NCI-H2227 (cell line): ENCODE measurements around the gene HNRNPH2.

Experiments used
- DNase-seq: peaks from one replicate; lab custom pipeline; 2025; ENCODE audit not compliant: unreplicated experiment; lab: John Stamatoyannopoulos, UW

The HNRNPH2 gene

GRCh38 chrX:101394372-101394771 lies 13.7 kb upstream of the HNRNPH2 start:
- no peak for DNase-seq

GRCh38 chrX:101395789-101396188 lies 12.2 kb upstream of the HNRNPH2 start:
- no peak for DNase-seq

GRCh38 chrX:101397779-101398178 lies 10.2 kb upstream of the HNRNPH2 start:
- DNase-seq = no peak

DNA sequence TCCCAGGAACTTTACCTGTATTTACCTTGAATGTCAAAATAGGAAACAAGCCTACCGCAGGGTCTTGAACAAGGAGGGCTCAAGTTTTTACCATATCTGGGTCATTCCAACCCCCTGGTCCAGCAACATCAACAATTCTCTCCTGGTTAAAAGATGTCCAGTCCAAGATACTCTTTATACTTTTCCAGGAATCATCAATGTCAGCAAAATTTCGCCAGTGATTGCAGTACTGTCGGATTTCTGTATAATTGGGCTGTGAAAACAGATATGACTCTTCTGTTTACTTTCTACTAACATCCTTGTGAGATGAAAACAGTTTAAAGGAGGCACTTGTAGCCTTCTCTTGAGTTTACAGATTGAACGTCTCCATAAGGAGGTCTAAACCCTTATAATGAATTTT lies 9.3 kb upstream of the HNRNPH2 start:
- no peak for DNase-seq

- no peak for DNase-seq
These were observed 8.2 kb upstream of the HNRNPH2 start for GRCh38 chrX:101399825-101400224.

GRCh38 chrX:101407167-101407747 lies 765 bp upstream of the HNRNPH2 start:
- no peak for DNase-seq

DNA sequence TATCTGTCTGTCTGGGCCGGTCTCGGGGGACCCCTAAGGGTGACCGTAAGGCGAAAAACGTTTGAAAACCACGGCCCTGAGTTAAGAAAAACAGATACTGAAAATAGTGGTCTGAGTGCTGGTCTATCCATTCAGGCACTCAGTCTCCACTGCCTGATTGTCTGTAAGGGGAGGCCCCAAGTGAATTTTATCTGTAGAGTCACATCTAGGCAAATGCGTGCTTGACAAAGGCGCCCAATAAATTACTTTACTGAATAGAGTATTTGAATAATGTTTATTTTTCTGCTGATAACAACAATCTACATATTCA lies 465 bp downstream of the HNRNPH2 start:
- no peak for DNase-seq

DNA sequence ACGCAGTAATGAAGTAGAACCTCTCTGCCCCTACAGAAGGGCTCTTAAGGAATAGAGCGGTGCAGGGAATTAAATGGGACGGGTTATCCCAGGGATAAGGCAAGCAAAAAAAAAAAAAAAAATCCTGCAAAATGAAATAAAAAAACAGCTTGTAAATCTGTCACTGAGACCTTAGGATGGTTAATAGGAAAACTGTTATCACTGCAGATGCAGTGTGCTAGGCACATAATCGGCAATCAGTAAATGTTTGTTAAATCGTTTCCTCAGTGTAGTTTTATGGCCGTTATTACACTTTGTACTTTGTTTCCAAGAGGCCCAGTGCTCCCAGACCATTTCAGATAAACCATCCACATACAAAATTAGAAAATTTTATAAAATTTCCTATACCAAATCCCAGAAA lies 1.0 kb downstream of the HNRNPH2 start:
- no peak for DNase-seq

GRCh38 chrX:101410461-101410860 lies 2.4 kb downstream of the HNRNPH2 start:
- no peak for DNase-seq

DNA sequence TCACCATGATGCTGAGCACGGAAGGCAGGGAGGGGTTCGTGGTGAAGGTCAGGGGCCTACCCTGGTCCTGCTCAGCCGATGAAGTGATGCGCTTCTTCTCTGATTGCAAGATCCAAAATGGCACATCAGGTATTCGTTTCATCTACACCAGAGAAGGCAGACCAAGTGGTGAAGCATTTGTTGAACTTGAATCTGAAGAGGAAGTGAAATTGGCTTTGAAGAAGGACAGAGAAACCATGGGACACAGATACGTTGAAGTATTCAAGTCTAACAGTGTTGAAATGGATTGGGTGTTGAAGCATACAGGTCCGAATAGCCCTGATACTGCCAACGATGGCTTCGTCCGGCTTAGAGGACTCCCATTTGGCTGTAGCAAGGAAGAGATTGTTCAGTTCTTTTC lies 4.0 kb downstream of the HNRNPH2 start:
- DNase-seq = no peak

DNA sequence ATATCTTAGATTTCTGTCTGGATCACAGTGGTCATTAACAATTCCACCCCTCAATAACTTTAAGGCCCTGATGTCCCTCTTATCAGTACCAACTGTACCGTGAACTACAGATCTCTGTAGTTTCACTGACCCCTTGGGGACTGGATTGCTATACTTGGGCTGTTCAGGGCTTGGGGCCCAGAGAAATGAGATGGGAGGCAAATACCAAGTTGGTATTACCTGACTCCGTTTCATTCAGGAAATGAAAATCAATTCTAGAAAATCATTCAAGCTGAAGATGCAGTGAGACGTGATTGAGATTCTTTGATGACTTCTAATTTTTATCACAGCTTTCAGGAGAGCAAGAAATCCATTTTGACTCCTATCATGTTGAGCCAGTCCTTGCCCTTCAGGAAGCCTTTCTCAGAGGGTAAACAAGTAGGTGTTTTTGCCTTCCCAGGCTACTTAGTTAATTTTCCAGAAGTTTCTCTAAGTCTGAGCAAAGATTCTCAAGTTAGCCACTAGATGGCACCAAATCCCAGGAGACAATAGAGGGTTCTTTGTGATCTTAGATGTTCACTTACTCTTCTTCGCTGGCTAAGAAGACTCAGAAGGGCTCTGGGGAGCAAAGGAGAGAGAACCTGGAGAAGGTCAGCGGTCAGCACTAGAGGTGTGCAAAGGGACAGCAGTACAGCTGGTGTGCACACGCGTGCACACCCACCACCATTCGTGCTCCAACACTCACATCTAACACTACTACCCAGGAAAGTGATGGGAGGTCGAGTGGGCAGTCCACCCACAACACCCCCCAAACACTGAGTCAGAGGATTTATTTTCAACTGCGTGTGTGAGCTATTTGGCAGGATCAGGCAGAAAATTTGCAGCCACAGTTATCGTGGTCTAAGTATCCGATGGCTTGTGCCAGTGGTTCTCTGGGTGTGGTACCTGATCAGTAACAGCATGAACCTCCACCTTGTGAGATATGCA lies 7.4 kb downstream of the HNRNPH2 start:
- peak; percentile 81 for DNase-seq

DNA sequence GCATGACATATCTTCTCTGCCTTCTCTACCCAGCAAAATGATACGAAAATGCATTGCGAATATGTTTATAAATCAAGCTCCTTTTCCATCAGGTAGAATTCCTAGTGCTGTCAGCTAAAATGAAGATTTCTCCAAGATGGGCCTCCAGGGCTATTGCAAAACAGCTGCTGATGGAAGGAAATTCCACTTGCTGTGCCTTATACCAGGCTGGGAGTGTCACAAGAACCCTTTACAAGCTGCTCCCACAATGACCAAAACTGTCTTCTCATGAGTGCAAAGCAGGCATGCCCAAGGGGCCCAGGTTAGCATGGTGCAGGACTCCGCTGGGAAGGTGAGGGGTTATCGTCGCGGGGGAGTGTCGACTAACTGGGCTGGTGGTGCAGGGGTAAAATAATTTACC lies 8.7 kb downstream of the HNRNPH2 start:
- DNase-seq = no peak

GRCh38 chrX:101417190-101417589 lies 9.2 kb downstream of the HNRNPH2 start:
- DNase-seq = no peak

DNA sequence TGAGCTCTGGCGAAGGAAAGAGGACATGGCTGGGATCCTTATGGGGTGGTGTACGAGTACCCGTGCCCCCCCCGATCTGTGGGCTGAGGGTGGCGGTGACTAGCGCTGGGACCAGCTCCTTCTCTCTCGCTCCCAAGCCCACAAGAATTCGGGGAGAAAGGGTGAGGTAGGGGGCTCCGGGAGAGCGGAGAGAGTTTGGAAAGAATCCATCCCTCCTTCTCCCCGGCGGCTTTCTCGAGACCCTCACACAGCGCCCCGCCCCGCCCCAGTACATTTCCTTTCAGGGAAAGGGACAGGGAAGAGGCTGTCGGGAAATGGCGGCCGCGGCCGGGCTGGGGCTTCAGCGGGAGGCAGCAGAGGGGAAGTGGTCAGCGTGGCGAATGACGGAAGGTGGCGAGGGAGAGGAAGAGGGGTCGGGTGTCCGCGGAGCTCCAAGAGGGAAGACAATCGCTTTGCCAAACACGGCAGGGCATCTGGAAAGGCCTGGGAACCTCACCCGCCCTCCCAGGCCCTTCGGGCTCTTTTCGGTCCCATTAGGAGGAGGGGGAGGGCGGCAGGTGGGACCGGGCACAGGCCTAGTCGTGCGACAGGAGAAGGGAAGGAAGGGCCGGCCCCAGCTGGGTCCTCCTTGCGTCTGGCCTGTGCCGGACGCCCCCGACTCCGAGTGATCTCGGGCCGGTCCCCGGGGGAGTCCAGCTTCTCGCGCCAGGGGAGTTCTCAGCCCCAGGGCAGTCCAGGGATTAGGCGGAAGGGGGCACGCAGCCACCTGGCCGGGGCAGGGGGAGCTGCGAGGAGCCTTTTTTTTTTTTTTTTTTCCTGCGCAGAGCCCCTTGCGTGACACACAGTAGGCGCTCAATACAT lies 10.2 kb downstream of the HNRNPH2 start:
- peak; percentile 81 for DNase-seq

GRCh38 chrX:101419489-101419888 lies 11.5 kb downstream of the HNRNPH2 start:
- DNase-seq = no peak

DNA sequence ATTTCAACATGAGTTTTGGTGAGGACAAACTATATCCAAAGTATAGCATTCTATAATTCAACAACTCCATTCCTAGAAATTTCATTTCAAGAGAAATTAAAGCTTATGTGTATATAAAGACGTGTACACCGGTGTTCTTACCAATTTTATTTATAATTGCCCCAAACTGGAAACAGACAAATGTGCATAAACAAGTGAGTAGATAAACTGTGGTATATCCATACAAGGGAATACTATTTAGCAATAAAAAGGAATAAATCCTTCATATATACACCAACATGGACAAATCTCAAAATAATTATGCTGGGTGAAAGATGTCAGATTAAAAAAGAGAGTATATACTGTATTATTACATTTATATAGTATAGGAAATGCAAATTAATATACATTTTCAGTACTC lies 19.9 kb downstream of the HNRNPH2 start:
- DNase-seq = no peak

DNA sequence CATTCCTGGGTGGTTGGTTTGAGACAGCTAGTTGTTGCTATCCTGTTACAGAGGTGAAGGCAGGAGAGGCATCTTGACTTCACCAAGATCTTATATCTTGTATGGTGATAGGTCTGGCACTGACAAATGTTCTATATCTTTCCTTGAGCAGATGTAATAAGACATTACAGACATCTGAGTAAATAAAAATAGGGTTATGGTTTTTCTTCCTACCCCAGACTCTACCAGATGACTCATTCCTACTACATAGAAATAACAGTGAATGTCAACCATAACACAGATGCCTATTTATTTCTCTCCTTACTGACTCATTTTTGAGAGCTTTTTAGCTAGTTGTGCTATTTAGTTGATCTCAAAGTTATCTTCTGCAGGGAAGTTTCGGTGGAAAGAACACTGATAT lies 21.9 kb downstream of the HNRNPH2 start:
- DNase-seq = no peak

GRCh38 chrX:101430457-101431078 lies 22.5 kb downstream of the HNRNPH2 start:
- DNase-seq = no peak

DNA sequence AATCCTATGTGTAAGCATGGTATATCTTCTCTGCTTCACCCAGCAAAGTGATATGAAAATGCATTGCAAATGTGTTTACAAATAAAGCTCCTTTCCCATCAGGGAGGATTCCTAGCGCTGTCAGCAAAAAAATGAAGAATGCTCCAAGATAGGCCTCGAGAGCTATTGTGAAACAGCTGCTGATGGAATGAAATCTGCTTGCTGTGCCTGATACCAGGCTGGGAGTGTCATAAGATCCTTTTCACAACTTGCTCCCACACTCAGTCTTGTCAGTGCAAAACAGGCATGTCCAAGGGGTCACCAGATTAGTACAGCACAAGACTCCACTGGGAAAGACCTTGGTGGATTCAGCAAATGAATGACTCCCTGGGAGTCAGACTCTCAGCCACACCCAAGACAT lies 34.1 kb downstream of the HNRNPH2 start:
- DNase-seq = no peak

GRCh38 chrX:101449279-101449678 lies 41.3 kb downstream of the HNRNPH2 start:
- no peak for DNase-seq

DNA sequence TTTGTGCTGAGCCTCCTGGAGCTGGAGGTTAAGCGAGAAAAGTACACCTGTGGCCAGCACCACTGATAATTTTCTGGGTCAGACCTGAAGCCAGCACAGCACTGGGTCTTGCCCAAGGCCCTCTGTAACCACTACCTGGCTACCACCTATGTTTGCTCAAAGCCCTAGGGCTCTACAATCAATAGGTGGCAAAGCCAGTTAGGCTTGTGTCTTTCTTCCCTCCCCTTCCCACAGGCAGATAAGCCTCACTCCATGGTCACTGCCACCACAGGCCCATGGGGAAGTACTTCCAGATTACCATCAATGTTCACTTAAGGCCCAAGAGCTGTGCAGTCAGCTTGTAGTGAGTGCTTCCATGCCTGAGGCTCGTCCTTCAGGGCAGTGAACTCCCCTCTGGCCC lies 42.1 kb downstream of the HNRNPH2 start:
- DNase-seq = no peak
